PC-3 (cell line): ENCODE results near the gene ZNF486.

ENCODE experiments used
- CTCF ChIP-seq: fragments of 300-600 bp; sonication (generic); conservative IDR thresholded peaks from 2 replicates; pipeline ENCODE4 v1.5.1; 2017; ENCODE audit warnings: antibody characterized with exemption, low read depth, mild to moderate bottlenecking, low read length
- EZH2 ChIP-seq: fragments of 300-600 bp; sonication (generic); IDR thresholded peaks from one replicate; pipeline ENCODE4 v1.6.1; 2017; ENCODE audit warnings: antibody characterized with exemption, mild to moderate bottlenecking, low read length; ENCODE audit not compliant: unreplicated experiment

GRCh38 chr19:20186174-20186573 lies 19.2 kb downstream of the ZNF486 start:
- no peak for TF ChIP-seq CTCF
- no peak for TF ChIP-seq EZH2
